ENCODE measurements around the gene HAGH.

The HAGH gene

GRCh38 chr16:1821861-1822611, 4.6 kb downstream of the HAGH start:
- no peak overlapping the region for H3K27ac ChIP-seq (ENCODE audit: extremely low read depth, low read depth, low read length)
- no peaks in the 10 kb centered on the region for H3K4me1 ChIP-seq (ENCODE audit: control insufficient read depth, insufficient read depth, low read length)
- POLR2A ChIA-PET: no interaction called here
- H3K9me3 ChIP-seq (ENCODE audit: control insufficient read depth, insufficient read depth, low read depth, low read length): no peaks in the 10 kb centered on the region
- CTCF ChIA-PET: no interaction called here
- H3K36me3 ChIP-seq (ENCODE audit: control insufficient read depth in 2 of 2, insufficient read depth in 1 of 2, low read length in 2 of 2): peaks cover 0 to 51% of the 10 kb centered on the region in 2 experiments; a peak in 2 of 3 replicates
- H3K4me3 ChIP-seq (ENCODE audit: low read depth, low read length): no peak overlapping the region
- TF ChIP-seq ZBTB11 (tag by site-specific recombination; conservative IDR thresholded peaks at IDR 0.05; ENCODE audit: low read depth) (no peak), ZNF449 (tag by site-specific recombination; IDR thresholded peaks at IDR 0.05) (no peak), ZNF239 (tag by site-specific recombination; IDR thresholded peaks at IDR 0.05) (no peak), ZNF518A (tag by site-specific recombination; conservative IDR thresholded peaks at IDR 0.05; ENCODE audit: low read depth) (no peak), ZNF510 (tag by site-specific recombination; IDR thresholded peaks at IDR 0.05; ENCODE audit: insufficient replicate concordance) (no peak), ZSCAN4 (tag by site-specific recombination; IDR thresholded peaks at IDR 0.05) (no peak), KLF1 (tag by site-specific recombination; IDR thresholded peaks at IDR 0.05) (no peak), KLF7 (tag by site-specific recombination; IDR thresholded peaks at IDR 0.05; ENCODE audit: borderline replicate concordance) (no peak), ZNF184 (tag by site-specific recombination; IDR thresholded peaks at IDR 0.05) (no peak), PRDM2 (tag by site-specific recombination; IDR thresholded peaks at IDR 0.05; ENCODE audit: borderline replicate concordance) (no peak), REPIN1 (tag by site-specific recombination; IDR thresholded peaks at IDR 0.05; ENCODE audit: low read depth) (no peak), ZBTB6 (tag by site-specific recombination; IDR thresholded peaks at IDR 0.05) (no peak), ZNF398 (tag by site-specific recombination; IDR thresholded peaks at IDR 0.05) (no peak), ZNF341 (tag by site-specific recombination; IDR thresholded peaks at IDR 0.05; ENCODE audit: low read depth) (no peak)

Measured in HEK293 (cell line).